OCI-M1 (cell line): ENCODE measurements around the gene WIPF1.
"Not testable (repeated sequence)": the region's sequence is repeated elsewhere in the genome, so short reads cannot be mapped to it uniquely, and the experiment has no call there.

ENCODE experiments used
- DNase-seq: peaks from one replicate; lab custom pipeline; 2025; lab: John Stamatoyannopoulos, UW

The WIPF1 gene

GRCh38 chr2:174572556-174572955 is 25.0 kb downstream of the WIPF1 start:
- DNase-seq, result no peak

GRCh38 chr2:174571669-174572323 is 25.8 kb downstream of the WIPF1 start:
- no peak for DNase-seq

- no peak for DNase-seq
These were observed 27.2 kb downstream of the WIPF1 start for GRCh38 chr2:174570318-174570958.

- no peak for DNase-seq
These were observed 27.9 kb downstream of the WIPF1 start for GRCh38 chr2:174569678-174570077.

- DNase-seq, result no peak
These were observed 29.2 kb downstream of the WIPF1 start for GRCh38 chr2:174568425-174568824.

GRCh38 chr2:174566871-174567270 is 30.7 kb downstream of the WIPF1 start:
- no peak for DNase-seq

GRCh38 chr2:174563530-174564282 is 33.9 kb downstream of the WIPF1 start:
- DNase-seq, result no peak

- no peak for DNase-seq
These were observed 35.6 kb downstream of the WIPF1 start for GRCh38 chr2:174561972-174562370.

- no peak for DNase-seq
These were observed 36.2 kb downstream of the WIPF1 start for GRCh38 chr2:174561283-174561971.

GRCh38 chr2:174560737-174561136 is 36.9 kb downstream of the WIPF1 start:
- DNase-seq, result no peak

- no peak for DNase-seq
These were observed 41.6 kb downstream of the WIPF1 start for GRCh38 chr2:174555998-174556397.

- DNase-seq, result no peak
These were observed 43.0 kb downstream of the WIPF1 start for GRCh38 chr2:174554529-174555150.

GRCh38 chr2:174553811-174554493 is 43.7 kb downstream of the WIPF1 start:
- DNase-seq, result peak; percentile 40

- no peak for DNase-seq
These were observed 44.7 kb downstream of the WIPF1 start for GRCh38 chr2:174552880-174553279.

GRCh38 chr2:174551697-174552096 is 45.9 kb downstream of the WIPF1 start:
- DNase-seq, result no peak

- not testable (repeated sequence) for DNase-seq
These were observed 49.0 kb downstream of the WIPF1 start for GRCh38 chr2:174548646-174549045.

GRCh38 chr2:174548021-174548420 is 49.6 kb downstream of the WIPF1 start:
- not testable (repeated sequence) for DNase-seq

- DNase-seq, result peak; percentile 82
These were observed 50.8 kb downstream of the WIPF1 start for GRCh38 chr2:174546519-174547506.

GRCh38 chr2:174545240-174545639 is 52.4 kb downstream of the WIPF1 start:
- no peak for DNase-seq

- no peak for DNase-seq
These were observed 52.8 kb downstream of the WIPF1 start for GRCh38 chr2:174544802-174545201.
